ENCODE results near the gene SH3GL1. TPM values are rescaled to one million over a fixed set of nuclear protein-coding genes. Genes with fewer than 3 reads are reported as not detected.

SH3GL1 gene
- total and polyA plus RNA-seq, 2 experiments from 2014 or later: 73.1 to 89.5 TPM

GRCh38 chr19:4345342-4346019 is 54.9 kb downstream of the SH3GL1 start (continued):
- no peak for TF ChIP-seq ZNF462 (CRISPR knock-in tag; IDR thresholded peaks at IDR 0.05)
- no peak for TF ChIP-seq REST (IDR thresholded peaks at IDR 0.05; ENCODE audit: unreplicated experiment)
- no peak for TF ChIP-seq POLR2AphosphoS5 (IDR thresholded peaks at IDR 0.05; ENCODE audit: low read depth)
- TF ChIP-seq JUNB (IDR thresholded peaks at IDR 0.05; ENCODE audit: unreplicated experiment): no peak
- TF ChIP-seq ZNF331 (CRISPR knock-in tag; IDR thresholded peaks at IDR 0.05; ENCODE audit: low read depth): no peak
- no peak for TF ChIP-seq ZNF114 (CRISPR knock-in tag; IDR thresholded peaks at IDR 0.05)
- no peak for TF ChIP-seq EZH2phosphoT487 (IDR thresholded peaks at IDR 0.05; ENCODE audit: unreplicated experiment)
- TF ChIP-seq CREB1 (CRISPR knock-in tag; IDR thresholded peaks at IDR 0.05; ENCODE audit: low read depth): no peak
